H1 (cell line): ENCODE results near the gene PLCB1. TPM values are rescaled to one million over a fixed set of nuclear protein-coding genes. Genes with fewer than 3 reads are reported as not detected.

Experiments
- CTCF ChIA-PET: fragments of 300-600 bp; sonication (Branson Sonifier 250); formaldehyde crosslinking; loops from one replicate; lab custom pipeline; 2021; ENCODE audit not compliant: partially characterized antibody; lab: Charles Lee
- POLR2A ChIA-PET: fragments of 300-600 bp; sonication (Branson Sonifier 250); formaldehyde crosslinking; loops from one replicate; lab custom pipeline; 2021; ENCODE audit warnings: inconsistent platforms; ENCODE audit not compliant: partially characterized antibody; lab: Charles Lee
- DNase-seq, 2 experiments: peaks; one replicate each; pipeline versions ENCODE4 v3.0.0 to v3.0.0-alpha.2; 2010 to 2022; ENCODE audit warnings: low spot score in 2 of 2, low read depth in 1 of 2, mixed read lengths in 1 of 2
- FAIRE-seq: peaks from 2 replicates; lab custom pipeline; 2011; peaks lifted over from hg19 to GRCh38; lab: Jason Lieb, UNC
- H2AFZ ChIP-seq: 2 replicates; pipeline ENCODE4 v1.8.1; 2012; ENCODE audit warnings: low read length, inconsistent platforms
- H2AK5ac ChIP-seq: 2 replicates; pipeline ENCODE4 v1.6.1; 2013; ENCODE audit warnings: low read depth, low read length
- H2BK120ac ChIP-seq: replicated peaks from 2 replicates; pipeline ENCODE3; 2013; ENCODE audit warnings: low read depth, low read length, inconsistent platforms
- H2BK12ac ChIP-seq: 2 replicates; pipeline ENCODE4 v1.6.1; 2013; ENCODE audit warnings: low read depth, low read length
- H2BK15ac ChIP-seq: 2 replicates; pipeline ENCODE4 v1.6.1; 2013; ENCODE audit warnings: low read length
- H2BK20ac ChIP-seq: 2 replicates; pipeline ENCODE4 v1.6.1; 2013; ENCODE audit warnings: low read length
- H2BK5ac ChIP-seq: 2 replicates; pipeline ENCODE4 v1.6.1; 2013; ENCODE audit warnings: low read depth, low read length
- H3K14ac ChIP-seq: 2 replicates; pipeline ENCODE4 v1.6.1; 2013; ENCODE audit warnings: inconsistent platforms; ENCODE audit not compliant: insufficient read length
- H3K18ac ChIP-seq: 2 replicates; pipeline ENCODE4 v1.6.1; 2013; ENCODE audit warnings: low read length; ENCODE audit errors: extremely low read depth
- H3K23ac ChIP-seq: 2 replicates; pipeline ENCODE4 v1.6.1; 2013; ENCODE audit warnings: inconsistent platforms; ENCODE audit not compliant: insufficient read length
- H3K23me2 ChIP-seq: 2 replicates; pipeline ENCODE4 v1.6.1; 2013; ENCODE audit warnings: low read depth, low read length
- H3K27ac ChIP-seq: 2 replicates; pipeline ENCODE4 v1.6.1; 2011; ENCODE audit warnings: low read depth, low read length, inconsistent platforms
- H3K27me3 ChIP-seq, 4 experiments: replicated peaks in 1 of 4; 1 replicate in 1 of 4; 2 replicates in 3 of 4; pipeline versions ENCODE4 v1.6.1 to v1.8.1; 2011 to 2013; ENCODE audit warnings: low read length in 3 of 4, mild to moderate bottlenecking in 3 of 4, inconsistent platforms in 2 of 4, mixed read lengths in 2 of 4, moderate library complexity in 1 of 4; ENCODE audit not compliant: control insufficient read depth in 3 of 4, insufficient read depth in 3 of 4; ENCODE audit errors: extremely low read depth in 1 of 4
- H3K36me3 ChIP-seq, 4 experiments: 2 replicates each; pipeline versions ENCODE4 v1.6.1 to v1.8.1; 2011 to 2013; ENCODE audit warnings: mild to moderate bottlenecking in 4 of 4, low read length in 3 of 4, moderate library complexity in 2 of 4, control low read depth in 1 of 4, inconsistent platforms in 1 of 4; ENCODE audit not compliant: insufficient read depth in 4 of 4, control insufficient read depth in 2 of 4
- H3K4ac ChIP-seq: replicated peaks from 2 replicates; pipeline ENCODE3; 2013; ENCODE audit warnings: low read length, low read depth, mixed read lengths, inconsistent platforms; ENCODE audit not compliant: insufficient read length
- H3K4me1 ChIP-seq, 4 experiments: replicated peaks in 1 of 4; 1 replicate in 1 of 4; 2 replicates in 3 of 4; pipeline versions ENCODE4 v1.6.1 to v1.8.1; 2011 to 2013; ENCODE audit warnings: low read length in 3 of 4, inconsistent platforms in 2 of 4, mixed read lengths in 1 of 4; ENCODE audit not compliant: insufficient read depth in 4 of 4, control insufficient read depth in 3 of 4
- H3K4me2 ChIP-seq, 2 experiments: 2 replicates each; pipeline versions ENCODE4 v1.6.1 to v1.8.1; 2011 to 2013; ENCODE audit warnings: low read depth in 2 of 2, low read length in 2 of 2, control low read depth in 1 of 2, inconsistent platforms in 1 of 2, mild to moderate bottlenecking in 1 of 2; ENCODE audit not compliant: insufficient read depth in 1 of 2
- H3K4me3 ChIP-seq, 4 experiments: fragments of 200-600, 300-600 bp in 1 of 4; sonication (generic), shearing (Covaris generic), sonication (Bioruptor Twin) in 1 of 4; 2 replicates each; pipeline versions ENCODE4 v1.5.1 to v1.8.1; 2011 to 2016; ENCODE audit warnings: low read length in 4 of 4, low read depth in 3 of 4, control low read depth in 2 of 4, inconsistent platforms in 2 of 4, mild to moderate bottlenecking in 2 of 4, mixed read lengths in 1 of 4, moderate library complexity in 1 of 4; ENCODE audit not compliant: insufficient read depth in 2 of 4; ENCODE audit errors: extremely low read depth in 1 of 4
- H3K56ac ChIP-seq: replicated peaks from 2 replicates; pipeline ENCODE3; 2013; ENCODE audit warnings: low read depth, mild to moderate bottlenecking, mixed read lengths, low read length, inconsistent platforms; ENCODE audit not compliant: insufficient read length
- H3K79me1 ChIP-seq: 2 replicates; pipeline ENCODE4 v1.6.1; 2013; ENCODE audit warnings: low read depth, low read length, control low read depth
- H3K79me2 ChIP-seq, 2 experiments: 2 replicates each; pipeline versions ENCODE4 v1.6.1 to v1.8.1; 2012 to 2013; ENCODE audit warnings: low read length in 2 of 2, mild to moderate bottlenecking in 2 of 2, inconsistent platforms in 1 of 2; ENCODE audit not compliant: insufficient read depth in 2 of 2, control insufficient read depth in 1 of 2
- H3K9ac ChIP-seq, 4 experiments: replicated peaks in 1 of 4; 1 replicate in 1 of 4; 2 replicates in 3 of 4; pipeline versions ENCODE4 v1.6.1 to v1.8.1; 2011 to 2013; ENCODE audit warnings: low read depth in 3 of 4, low read length in 3 of 4, control low read depth in 2 of 4, mild to moderate bottlenecking in 2 of 4, moderate library complexity in 2 of 4, inconsistent platforms in 1 of 4; ENCODE audit errors: extremely low read depth in 1 of 4
- H3K9me3 ChIP-seq, 2 experiments: 2 replicates each; pipeline versions ENCODE4 v1.6.1 to v1.8.1; 2012 to 2013; ENCODE audit warnings: mild to moderate bottlenecking in 2 of 2, moderate library complexity in 2 of 2, control low read depth in 1 of 2, inconsistent platforms in 1 of 2, low read depth in 1 of 2, low read length in 1 of 2, mixed read lengths in 1 of 2; ENCODE audit not compliant: insufficient read depth in 2 of 2
- H4K20me1 ChIP-seq, 2 experiments: replicated peaks in 1 of 2; 2 replicates each; pipeline versions ENCODE3 to v1.8.1; 2011 to 2013; ENCODE audit warnings: inconsistent platforms in 2 of 2, low read length in 2 of 2, mild to moderate bottlenecking in 1 of 2; ENCODE audit not compliant: insufficient read depth in 2 of 2, control insufficient read depth in 1 of 2
- H4K5ac ChIP-seq: 2 replicates; pipeline ENCODE4 v1.6.1; 2013; ENCODE audit warnings: low read length, low read depth, mixed read lengths, inconsistent platforms; ENCODE audit not compliant: insufficient read length
- H4K8ac ChIP-seq: 2 replicates; pipeline ENCODE4 v1.8.0; 2013; ENCODE audit warnings: mild to moderate bottlenecking, moderate library complexity, low read length, inconsistent platforms; ENCODE audit not compliant: insufficient read depth; ENCODE audit errors: extremely low read depth
- H4K91ac ChIP-seq: replicated peaks from 2 replicates; pipeline ENCODE3; 2013; ENCODE audit warnings: low read length, mixed read lengths, inconsistent platforms; ENCODE audit not compliant: insufficient read length
- BACH1 ChIP-seq: IDR thresholded peaks from 2 replicates; pipeline ENCODE4 v1.6.1; 2012; ENCODE audit warnings: low read length, improper control_type of control experiment
- BRCA1 ChIP-seq: IDR thresholded peaks from 2 replicates; pipeline ENCODE4 v1.6.1; 2012; ENCODE audit warnings: low read depth, low read length, improper control_type of control experiment
- CBX5 ChIP-seq: fragments of 300-800, 300-1000 bp; sonication (generic); IDR thresholded peaks from 2 replicates; pipeline ENCODE4 v1.7.1; 2016; ENCODE audit warnings: antibody characterized with exemption, low read length, low read depth
- CBX8 ChIP-seq: fragments of 300-800, 300-1000 bp; sonication (generic); IDR thresholded peaks from 2 replicates; pipeline ENCODE4 v1.7.1; 2016; ENCODE audit warnings: low read depth, low read length, borderline replicate concordance
- CEBPB ChIP-seq: IDR thresholded peaks from 2 replicates; pipeline ENCODE4 v1.6.1; 2012; ENCODE audit warnings: low read depth, low read length
- CTBP2 ChIP-seq: IDR thresholded peaks from 2 replicates; pipeline ENCODE4 v1.7.0; 2011; ENCODE audit warnings: borderline replicate concordance, mild to moderate bottlenecking, moderate library complexity, mixed read lengths, low read length; ENCODE audit not compliant: insufficient read depth, insufficient read length
- HDAC6 ChIP-seq: IDR thresholded peaks from one replicate; pipeline ENCODE4 v1.7.1; 2012; ENCODE audit warnings: low read depth, mild to moderate bottlenecking, inconsistent platforms, low read length, moderate library complexity
- JUND ChIP-seq: IDR thresholded peaks from 2 replicates; pipeline ENCODE4 v1.6.1; 2011; ENCODE audit warnings: mild to moderate bottlenecking, improper control_type of control experiment, low read length
- NANOG ChIP-seq: IDR thresholded peaks from 2 replicates; pipeline ENCODE4 v1.6.1; 2011; ENCODE audit warnings: low read length, low read depth, mild to moderate bottlenecking, inconsistent platforms; ENCODE audit not compliant: insufficient read depth, poor library complexity, severe bottlenecking
- NRF1 ChIP-seq: IDR thresholded peaks from 2 replicates; pipeline ENCODE4 v1.6.1; 2011; ENCODE audit warnings: mild to moderate bottlenecking, low read depth, low read length, improper control_type of control experiment
- RFX5 ChIP-seq: IDR thresholded peaks from 2 replicates; pipeline ENCODE4 v1.6.1; 2011; ENCODE audit warnings: low read depth, low read length, improper control_type of control experiment, borderline replicate concordance
- SAP30 ChIP-seq: fragments of 300-600 bp; sonication (generic); IDR thresholded peaks from 2 replicates; pipeline ENCODE4 v1.7.1; 2012; ENCODE audit warnings: low read length, moderate library complexity, mild to moderate bottlenecking, inconsistent platforms; ENCODE audit not compliant: insufficient read depth, insufficient replicate concordance
- SP2 ChIP-seq: IDR thresholded peaks from 2 replicates; pipeline ENCODE4 v1.6.1; 2012; ENCODE audit warnings: mild to moderate bottlenecking, low read length, inconsistent platforms
- SP4 ChIP-seq: IDR thresholded peaks from 2 replicates; pipeline ENCODE4 v1.6.1; 2012; ENCODE audit warnings: low read length, inconsistent platforms
- SUZ12 ChIP-seq: fragments of 200-600 bp; sonication (generic); IDR thresholded peaks from 2 replicates; pipeline ENCODE4 v1.6.1; 2012; ENCODE audit warnings: mild to moderate bottlenecking, inconsistent platforms, low read length, moderate library complexity, mixed read lengths
- ZNF274 ChIP-seq: IDR thresholded peaks from 2 replicates; pipeline ENCODE4 v1.7.0; 2012; ENCODE audit warnings: low read length, borderline replicate concordance; ENCODE audit errors: extremely low read depth
- WGBS, 2 experiments: shearing (Covaris generic) in 1 of 2; methylation state at CpG; one replicate each; pipeline versions ENCODE4 v1.1.6 to v1.1.7; 2013 to 2015; ENCODE audit warnings: low lambda C conversion rate in 2 of 2, mixed read lengths in 2 of 2, inconsistent platforms in 1 of 2, low coverage in 1 of 2, missing lambda C conversion rate in 1 of 2; ENCODE audit not compliant: insufficient replicate concordance in 2 of 2, insufficient coverage in 1 of 2, insufficient read length in 1 of 2; ENCODE audit errors: extremely low coverage in 1 of 2, missing lambda C conversion rate in 1 of 2; 5-methylcytosine and 5-hydroxymethylcytosine counted together
- polyA plus RNA-seq, 7 experiments: library from polyadenylated mRNA; depleted of rRNA in 3 of 7; stranded (reverse) in 5 of 7; unstranded in 2 of 7; fragments of >200 nt in 5 of 7; fragments of 200-250 nt in 2 of 7; gene quantifications; 1 replicate in 5 of 7; 2 replicates in 1 of 7; 4 replicates in 1 of 7; pipeline versions ENCODE4 v1.2.1 to v1.2.3, GENCODE V29; 2011 to 2013; ENCODE audit warnings: missing spikeins in 2 of 7, mixed read lengths in 2 of 7
- total RNA-seq: library from RNA; stranded (reverse); fragmentation: NEBNext Ultra II Directional; extraction: Animal tissue kit (Norgen Biotek cat#: 25700); gene quantifications from 2 replicates; pipeline ENCODE4 v1.2.1, GENCODE V29; 2021

The PLCB1 gene
- total and polyA plus RNA-seq, 2 of the 8 experiments (the other 6 are each of a cell fraction or from before 2014, with no cell fraction given), result 2.6 to 9.1 TPM

- CTCF ChIA-PET, result interaction anchor here (1.2 to 1.4 kb wide), 2 partner anchors 240 to 242 kb away, joined by 3 to 4 read pairs; no protein-coding TSS in a partner anchor
- 99% methylated on average over 6 of the region's 6 CpGs; no CpG with 5 or more reads in 1 of the 2 experiments for WGBS, 2 experiments
- H3K36me3 ChIP-seq, result no peaks in the 10 kb centered on the region
- TF ChIP-seq ZNF274 (no peak), SUZ12 (no peak), BRCA1 (no peak), SP2 (no peak), NANOG (no peak), RFX5 (no peak), SAP30 (no peak), CEBPB (no peak), CTBP2 (no peak), HDAC6 (no peak), CBX8 (no peak), NRF1 (no peak), JUND (no peak), CBX5 (no peak), SP4 (no peak), BACH1 (no peak)
Observed at GRCh38 chr20:8480597-8480996, 348.5 kb downstream of the PLCB1 start.

More at GRCh38 chr20:8480597-8480996, 348.5 kb downstream of the PLCB1 start:
- no peak overlapping the region for H2BK120ac ChIP-seq
- H3K4me3 ChIP-seq, result no peak overlapping the region
- no peak overlapping the region for H2AK5ac ChIP-seq
- H4K20me1 ChIP-seq, result no peaks in the 10 kb centered on the region
- H3K4me1 ChIP-seq, result no peaks in the 10 kb centered on the region
- no peak overlapping the region for H4K91ac ChIP-seq
- POLR2A ChIA-PET, result no interaction called here
- no peak overlapping the region for H3K4ac ChIP-seq
- H3K79me1 ChIP-seq, result no peaks in the 10 kb centered on the region
- FAIRE-seq, result no peak
- H3K14ac ChIP-seq, result no peak overlapping the region
- no peak for DNase-seq
- no peak overlapping the region for H2BK15ac ChIP-seq
- H3K23me2 ChIP-seq, result no peaks in the 10 kb centered on the region
- H3K9ac ChIP-seq, result no peak overlapping the region
- H3K56ac ChIP-seq, result no peak overlapping the region
- H3K23ac ChIP-seq, result no peak overlapping the region
- H2BK5ac ChIP-seq, result no peak overlapping the region
- H2BK12ac ChIP-seq, result no peak overlapping the region
- H3K27ac ChIP-seq, result no peak overlapping the region
- H3K27me3 ChIP-seq, result no peaks in the 10 kb centered on the region
- H3K9me3 ChIP-seq, result no peaks in the 10 kb centered on the region
- no peak overlapping the region for H2AFZ ChIP-seq
- H3K4me2 ChIP-seq, result no peak overlapping the region
- no peak overlapping the region for H2BK20ac ChIP-seq
- no peaks in the 10 kb centered on the region for H3K79me2 ChIP-seq
- no peak overlapping the region for H3K18ac ChIP-seq
- H4K5ac ChIP-seq, result no peak overlapping the region
- no peak overlapping the region for H4K8ac ChIP-seq
